GM12872 (cell line): ENCODE data around the gene SUPT5H.

Source experiments
- TF ChIP-seq, protein P1 (sequence below): IDR thresholded peaks from 3 replicates; pipeline ENCODE4 v1.5.1; 2011; ENCODE audit warnings: low read depth, mild to moderate bottlenecking, low read length, moderate library complexity; ENCODE audit not compliant: insufficient read depth

Gene SUPT5H

DNA sequence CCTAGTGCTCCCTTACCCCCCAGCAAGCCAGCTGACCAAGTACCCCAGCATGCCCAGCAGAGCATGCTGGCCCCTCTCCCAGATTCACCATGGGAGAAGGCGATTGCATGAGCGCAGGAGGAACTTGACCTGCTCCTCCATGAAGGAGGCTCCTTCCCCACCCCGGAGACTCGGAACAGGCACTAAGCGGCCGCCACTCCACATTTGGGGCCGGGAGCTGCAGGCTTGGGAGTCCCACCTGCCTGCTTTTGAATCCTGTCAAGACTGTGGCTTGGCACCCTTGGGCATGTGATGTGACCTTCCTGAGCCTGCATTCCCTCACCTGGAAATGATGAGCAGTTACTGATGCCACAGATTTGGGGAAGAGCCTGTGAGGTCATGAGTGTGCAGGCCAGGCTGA is 22.6 kb downstream of the SUPT5H start:
- TF ChIP-seq, protein P1, sequence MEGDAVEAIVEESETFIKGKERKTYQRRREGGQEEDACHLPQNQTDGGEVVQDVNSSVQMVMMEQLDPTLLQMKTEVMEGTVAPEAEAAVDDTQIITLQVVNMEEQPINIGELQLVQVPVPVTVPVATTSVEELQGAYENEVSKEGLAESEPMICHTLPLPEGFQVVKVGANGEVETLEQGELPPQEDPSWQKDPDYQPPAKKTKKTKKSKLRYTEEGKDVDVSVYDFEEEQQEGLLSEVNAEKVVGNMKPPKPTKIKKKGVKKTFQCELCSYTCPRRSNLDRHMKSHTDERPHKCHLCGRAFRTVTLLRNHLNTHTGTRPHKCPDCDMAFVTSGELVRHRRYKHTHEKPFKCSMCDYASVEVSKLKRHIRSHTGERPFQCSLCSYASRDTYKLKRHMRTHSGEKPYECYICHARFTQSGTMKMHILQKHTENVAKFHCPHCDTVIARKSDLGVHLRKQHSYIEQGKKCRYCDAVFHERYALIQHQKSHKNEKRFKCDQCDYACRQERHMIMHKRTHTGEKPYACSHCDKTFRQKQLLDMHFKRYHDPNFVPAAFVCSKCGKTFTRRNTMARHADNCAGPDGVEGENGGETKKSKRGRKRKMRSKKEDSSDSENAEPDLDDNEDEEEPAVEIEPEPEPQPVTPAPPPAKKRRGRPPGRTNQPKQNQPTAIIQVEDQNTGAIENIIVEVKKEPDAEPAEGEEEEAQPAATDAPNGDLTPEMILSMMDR: no peak

DNA sequence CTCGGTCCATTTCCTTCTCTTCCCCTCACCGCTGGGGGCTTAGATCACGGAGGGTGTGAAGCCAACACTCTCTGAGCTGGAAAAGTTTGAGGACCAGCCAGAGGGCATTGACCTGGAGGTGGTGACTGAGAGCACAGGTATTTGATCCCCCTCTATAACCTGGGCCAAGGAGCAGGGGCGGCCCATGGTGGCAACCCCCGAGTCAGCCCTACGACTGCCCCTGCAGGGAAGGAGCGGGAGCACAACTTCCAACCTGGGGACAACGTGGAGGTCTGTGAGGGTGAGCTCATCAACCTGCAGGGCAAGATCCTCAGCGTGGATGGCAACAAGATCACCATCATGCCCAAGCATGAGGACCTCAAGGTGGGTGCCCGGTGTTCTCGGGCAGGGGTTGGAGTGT is 23.7 kb downstream of the SUPT5H start:
- TF ChIP-seq, protein P1: no peak

DNA sequence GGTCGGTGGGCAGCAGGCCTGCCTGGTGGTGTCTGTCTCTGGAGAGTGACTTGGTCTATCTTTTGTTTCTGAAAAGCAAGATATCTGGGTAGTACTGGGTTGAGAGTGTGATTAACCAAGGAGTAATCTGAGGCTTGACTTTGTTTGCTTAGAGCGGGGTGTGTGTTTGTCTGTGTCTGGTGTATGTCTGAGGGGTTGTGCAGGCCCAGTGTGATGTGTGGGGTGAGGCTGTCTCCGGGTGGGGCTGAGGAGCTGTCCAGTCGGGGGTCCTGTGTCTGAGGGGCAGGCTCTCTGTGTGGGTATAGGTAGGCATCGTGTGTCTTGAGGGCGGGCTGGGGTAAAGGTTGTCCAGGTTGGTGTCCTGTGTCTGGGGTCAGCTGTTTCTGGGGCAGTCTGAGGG is 24.2 kb downstream of the SUPT5H start:
- TF ChIP-seq, protein P1: no peak

DNA sequence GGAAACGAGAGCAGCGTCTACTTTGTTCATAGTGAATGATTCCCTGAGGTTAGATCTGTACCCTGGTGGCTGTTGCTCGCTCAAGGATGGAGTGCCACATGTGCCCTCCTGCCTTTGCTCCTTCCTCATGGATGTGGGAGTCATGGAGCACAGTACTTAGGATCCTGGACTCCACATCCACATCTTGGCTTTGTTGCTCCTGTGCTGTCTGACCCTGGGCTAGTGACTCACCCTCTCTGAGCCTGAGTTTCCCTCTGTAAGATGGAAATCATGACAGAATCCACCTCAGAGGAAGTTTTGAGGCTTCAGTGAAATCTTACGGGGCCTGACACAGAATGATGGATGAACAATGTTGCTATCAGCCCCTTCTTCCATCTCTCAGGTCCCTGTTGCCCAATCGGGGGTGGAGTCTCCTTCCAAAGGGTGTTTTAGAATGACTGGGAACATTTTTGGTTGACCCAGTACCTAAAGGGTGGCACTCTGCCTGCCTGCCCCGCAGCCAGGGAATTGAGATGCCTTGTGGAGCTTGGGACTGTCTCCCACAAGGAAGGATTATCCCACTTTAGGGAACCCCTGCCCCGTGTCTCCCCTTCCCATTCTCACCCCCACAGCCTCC is 25.4 kb downstream of the SUPT5H start:
- TF ChIP-seq, protein P1: no peak

DNA sequence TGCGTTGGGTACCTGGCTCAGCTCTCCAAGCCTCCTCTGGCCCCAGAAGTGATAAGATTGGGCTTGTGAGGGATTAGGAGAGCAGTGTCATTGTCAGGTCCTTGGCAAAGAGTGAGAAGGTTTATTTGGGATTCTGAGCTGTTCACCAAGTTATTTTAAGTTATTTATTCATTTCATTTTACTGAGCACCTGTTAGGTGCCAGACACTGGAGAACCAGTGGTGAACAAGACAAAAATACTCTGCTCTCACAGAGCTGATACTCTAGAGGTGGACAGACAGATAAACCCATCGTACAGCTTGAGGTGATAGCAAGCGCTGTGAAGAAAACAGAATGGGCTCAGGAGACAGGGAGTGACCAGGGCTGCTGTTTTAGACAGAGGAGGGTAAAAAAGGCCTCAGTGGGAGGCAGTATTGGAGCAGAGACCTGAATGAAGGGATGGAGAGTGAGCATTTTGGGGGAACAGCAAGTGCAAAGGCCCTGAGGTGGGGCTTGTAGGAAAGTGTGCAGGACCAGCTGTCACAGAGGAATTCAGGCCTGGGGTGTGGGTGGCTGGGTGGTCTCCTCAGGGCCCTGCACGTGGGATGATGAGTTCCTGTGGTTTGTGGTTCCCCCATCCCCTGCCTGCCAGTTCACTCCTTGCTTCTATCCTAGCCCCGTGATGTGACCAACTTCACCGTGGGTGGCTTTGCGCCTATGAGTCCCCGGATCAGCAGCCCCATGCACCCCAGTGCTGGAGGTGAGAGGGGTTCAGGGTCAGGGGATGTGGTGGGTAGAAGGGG is 26.6 kb downstream of the SUPT5H start:
- TF ChIP-seq, protein P1: no peak

DNA sequence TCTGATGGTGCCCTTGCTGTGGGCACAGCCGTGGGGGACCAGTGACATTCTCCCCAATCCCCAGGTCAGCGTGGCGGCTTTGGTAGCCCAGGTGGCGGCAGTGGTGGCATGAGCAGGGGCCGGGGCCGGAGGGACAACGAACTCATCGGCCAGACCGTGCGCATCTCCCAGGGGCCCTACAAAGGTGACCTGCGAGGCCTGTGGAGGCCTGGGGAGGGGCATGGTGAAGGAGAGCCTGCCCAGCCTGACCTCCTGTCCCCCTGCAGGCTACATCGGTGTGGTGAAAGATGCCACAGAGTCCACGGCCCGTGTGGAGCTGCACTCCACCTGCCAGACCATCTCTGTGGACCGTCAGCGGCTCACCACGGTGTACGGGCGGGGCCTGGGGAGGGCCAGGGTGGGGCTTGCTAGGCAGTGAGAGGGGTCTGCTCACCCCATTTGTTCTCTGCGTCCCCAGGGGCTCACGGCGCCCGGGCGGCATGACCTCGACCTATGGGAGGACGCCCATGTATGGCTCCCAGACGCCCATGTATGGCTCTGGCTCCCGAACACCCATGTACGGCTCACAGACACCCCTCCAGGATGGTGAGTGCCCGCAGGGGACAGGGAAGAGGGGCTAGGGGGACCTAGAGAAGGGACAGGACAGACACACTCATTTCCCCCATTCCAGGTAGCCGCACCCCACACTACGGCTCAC is 27.5 kb downstream of the SUPT5H start:
- TF ChIP-seq, protein P1: no peak

DNA sequence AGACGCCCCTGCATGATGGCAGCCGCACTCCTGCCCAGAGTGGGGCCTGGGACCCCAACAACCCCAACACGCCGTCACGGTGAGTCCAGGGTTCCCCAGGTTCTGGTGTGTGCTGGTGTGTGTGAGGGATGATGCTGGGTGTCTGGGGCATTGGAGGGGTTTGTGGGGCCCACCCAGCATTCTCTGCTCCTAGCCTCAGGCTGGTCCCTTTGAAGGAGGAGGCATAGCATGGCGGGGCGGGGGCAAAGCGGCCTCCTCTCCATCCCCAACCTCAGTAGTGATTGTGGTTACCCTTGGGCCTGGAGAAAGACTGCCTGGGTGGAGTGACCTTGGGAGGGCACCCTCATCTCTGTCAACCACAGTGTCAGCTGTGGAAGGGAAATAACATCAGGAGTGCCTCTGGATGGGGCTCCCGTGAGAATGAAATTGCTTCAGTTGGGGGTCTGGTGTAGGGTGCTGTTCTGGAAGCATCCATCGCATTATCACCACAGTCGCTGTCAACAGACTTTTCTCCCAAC is 28.1 kb downstream of the SUPT5H start:
- TF ChIP-seq, protein P1: no peak
